ENCODE results near the gene MEI1.

- TF ChIP-seq CTCF (IDR thresholded peaks at IDR 0.05) (no peak), EZH2 (IDR thresholded peaks at IDR 0.05; ENCODE audit: borderline replicate concordance, insufficient read depth, low read depth, low read length, poor library complexity, severe bottlenecking) (no peak)
These were observed 8.8 kb upstream of the MEI1 start for GRCh38 chr22:41690476-41690875.

All from B cell (primary cell).